Measurements from ENCODE around the gene LRCOL1. TPM values are rescaled to one million over a fixed set of nuclear protein-coding genes. Genes with fewer than 3 reads are reported as not detected.
"Not testable (repeated sequence)": the region's sequence is repeated elsewhere in the genome, so short reads cannot be mapped to it uniquely, and the experiment has no call there.

Gene LRCOL1
- polyA plus RNA-seq, 1 donor from 2014 or later: not detected

- Mint-ChIP-seq H3K9me3 (no peaks in the 10 kb centered on the region), H3K27ac (no peak overlapping the region), H3K36me3 (no peaks in the 10 kb centered on the region), H3K4me3 (peak overlapping the region in 1 of 4 donors; percentile 40), H3K4me1 (peaks cover 3 to 13% (median 5%) of the 10 kb centered on the region in 3 donors), H3K27me3 (peaks cover 38% of the 10 kb centered on the region)
Measured at GRCh38 chr12:132603240-132604150, 6.9 kb downstream of the LRCOL1 start.

DNA sequence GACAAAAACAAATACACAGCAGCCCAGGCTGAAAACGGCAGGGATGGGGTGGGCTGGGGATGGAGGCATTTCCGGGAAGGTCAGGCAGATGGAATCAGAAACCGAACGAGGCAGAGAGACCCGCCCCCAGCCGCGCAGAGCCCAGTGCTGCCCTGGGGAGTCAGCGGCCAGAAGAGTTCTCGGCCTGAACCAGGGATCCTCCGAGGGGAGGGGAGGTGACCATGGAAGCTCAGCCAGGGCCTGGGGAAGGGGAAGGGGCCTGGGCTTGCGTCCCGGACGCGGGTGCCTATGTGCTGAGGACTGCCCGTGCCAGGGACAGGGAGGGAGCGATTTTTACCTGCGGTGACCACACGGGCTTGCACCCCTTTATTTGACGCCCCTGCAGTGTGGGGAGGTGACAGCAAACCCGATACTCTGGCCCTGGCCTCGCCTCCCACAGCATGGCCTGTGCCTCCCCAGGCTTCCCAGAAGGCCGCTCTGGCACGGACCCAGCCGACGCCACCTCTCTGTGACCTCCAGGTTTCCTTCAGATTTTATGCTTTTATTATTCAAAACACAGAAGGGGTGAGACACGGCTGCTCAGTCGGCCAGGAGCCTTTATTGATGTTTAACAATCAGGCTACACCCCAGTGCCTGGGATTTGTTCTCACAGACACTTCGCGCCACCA is 7.7 kb downstream of the LRCOL1 start:
- H3K27ac Mint-ChIP-seq: no peak overlapping the region
- peak overlapping the region in 1 of 4 donors; percentile 40 for H3K4me3 Mint-ChIP-seq
- peaks cover 4 to 13% (median 5%) of the 10 kb centered on the region in 3 donors for H3K4me1 Mint-ChIP-seq
- peaks cover 32% of the 10 kb centered on the region for H3K27me3 Mint-ChIP-seq
- H3K36me3 Mint-ChIP-seq: no peaks in the 10 kb centered on the region
- H3K9me3 Mint-ChIP-seq: no peaks in the 10 kb centered on the region

- H3K27ac Mint-ChIP-seq: peak overlapping the region in 1 of 3 donors; percentile 32
- H3K4me1 Mint-ChIP-seq: peaks cover 11 to 21% (median 12%) of the 10 kb centered on the region in 3 donors
- peak overlapping the region; percentile 55 to 90 (median 74) for H3K4me3 Mint-ChIP-seq
- no peaks in the 10 kb centered on the region for H3K9me3 Mint-ChIP-seq
- peaks cover 26% of the 10 kb centered on the region for H3K27me3 Mint-ChIP-seq
- no peaks in the 10 kb centered on the region for H3K36me3 Mint-ChIP-seq
Measured at GRCh38 chr12:132601171-132601883, 9.1 kb downstream of the LRCOL1 start.

GRCh38 chr12:132600048-132601032 is 10.0 kb downstream of the LRCOL1 start:
- Mint-ChIP-seq H3K9me3 (no peaks in the 10 kb centered on the region), H3K4me1 (peaks cover 11 to 21% (median 12%) of the 10 kb centered on the region in 3 donors), H3K27ac (peak overlapping the region in 1 of 3 donors; percentile 82), H3K4me3 (peak overlapping the region; percentile 69 to 97 (median 84)), H3K27me3 (peaks cover 25% of the 10 kb centered on the region), H3K36me3 (no peaks in the 10 kb centered on the region)

GRCh38 chr12:132599502-132599901 is 10.9 kb downstream of the LRCOL1 start:
- H3K36me3 Mint-ChIP-seq, H3K9me3 Mint-ChIP-seq: not testable (repeated sequence)
- peaks cover 11 to 21% (median 12%) of the 10 kb centered on the region in 3 donors for H3K4me1 Mint-ChIP-seq
- peak overlapping the region in 1 of 3 donors; percentile 82 for H3K27ac Mint-ChIP-seq
- H3K4me3 Mint-ChIP-seq: peak overlapping the region; percentile 59 to 97 (median 74)
- H3K27me3 Mint-ChIP-seq: peaks cover 25% of the 10 kb centered on the region

GRCh38 chr12:132597333-132598316 is 12.8 kb downstream of the LRCOL1 start:
- Mint-ChIP-seq H3K36me3 (no peaks in the 10 kb centered on the region), H3K27ac (peak overlapping the region; percentile 11 to 92 (median 91)), H3K4me3 (peak overlapping the region; percentile 40 to 95 (median 90)), H3K27me3 (peaks cover 18% of the 10 kb centered on the region), H3K4me1 (peaks cover 11 to 26% (median 12%) of the 10 kb centered on the region in 3 donors), H3K9me3 (no peaks in the 10 kb centered on the region)

DNA sequence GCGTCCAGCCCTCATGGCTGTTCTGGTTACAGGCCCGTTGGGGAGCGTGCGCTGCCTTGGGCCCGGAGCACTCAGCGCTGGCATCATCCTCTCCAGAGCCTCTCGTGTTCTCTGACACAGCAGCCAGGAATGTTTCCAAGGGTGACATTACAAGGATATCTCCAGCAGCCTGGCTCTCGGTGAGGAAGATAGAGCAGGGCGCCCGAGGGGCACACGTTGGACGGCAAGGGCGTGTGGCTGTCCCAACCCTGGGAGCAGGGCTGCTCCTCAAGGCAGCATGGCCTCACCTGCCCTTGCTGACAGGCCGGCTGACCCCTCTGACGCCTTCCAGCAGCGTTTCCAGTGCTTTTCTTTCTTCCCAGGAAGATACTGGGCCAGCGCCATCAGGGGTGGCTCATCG is 14.4 kb downstream of the LRCOL1 start:
- H3K4me1 Mint-ChIP-seq: peaks cover 10 to 21% (median 11%) of the 10 kb centered on the region in 3 donors
- peak overlapping the region in 1 of 3 donors; percentile 1 for H3K27ac Mint-ChIP-seq
- H3K9me3 Mint-ChIP-seq: no peaks in the 10 kb centered on the region
- peak overlapping the region in 2 of 4 donors; percentile 58 to 65 for H3K4me3 Mint-ChIP-seq
- peaks cover 15% of the 10 kb centered on the region for H3K27me3 Mint-ChIP-seq
- H3K36me3 Mint-ChIP-seq: no peaks in the 10 kb centered on the region

GRCh38 chr12:132595183-132595582 is 15.2 kb downstream of the LRCOL1 start:
- H3K36me3 Mint-ChIP-seq: no peaks in the 10 kb centered on the region
- peaks cover 8 to 20% (median 10%) of the 10 kb centered on the region in 3 donors for H3K4me1 Mint-ChIP-seq
- no peaks in the 10 kb centered on the region for H3K9me3 Mint-ChIP-seq
- H3K27ac Mint-ChIP-seq: peak overlapping the region in 1 of 3 donors; percentile 1
- peaks cover 11% of the 10 kb centered on the region for H3K27me3 Mint-ChIP-seq
- peak overlapping the region in 2 of 4 donors; percentile 25 to 74 for H3K4me3 Mint-ChIP-seq

DNA sequence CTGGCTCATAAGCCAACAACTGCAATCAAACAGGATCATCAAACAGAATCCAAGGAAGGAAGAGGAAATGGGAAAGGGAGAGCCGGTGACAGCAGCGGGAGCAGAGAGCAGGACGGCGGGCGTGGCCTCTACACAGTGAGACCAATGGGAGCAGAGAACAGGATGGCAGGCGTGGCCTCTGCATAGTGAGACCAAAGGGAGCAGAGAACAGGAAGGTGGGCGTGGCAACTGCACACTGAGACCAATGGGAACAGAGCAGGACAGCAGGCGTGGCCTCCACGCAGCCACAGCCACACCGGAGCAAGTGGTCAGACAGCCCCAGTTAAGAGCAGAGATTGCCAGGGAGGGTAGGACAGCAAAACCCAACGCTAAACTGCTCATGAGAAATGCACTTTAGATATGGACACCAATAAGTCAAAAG is 16.4 kb downstream of the LRCOL1 start:
- Mint-ChIP-seq H3K9me3 (no peaks in the 10 kb centered on the region), H3K27me3 (peaks cover 11% of the 10 kb centered on the region), H3K27ac (peak overlapping the region in 2 of 3 donors; percentile 36), H3K36me3 (no peaks in the 10 kb centered on the region), H3K4me1 (peaks cover 8 to 15% (median 10%) of the 10 kb centered on the region in 3 donors), H3K4me3 (peak overlapping the region in 1 of 4 donors; percentile 69)

DNA sequence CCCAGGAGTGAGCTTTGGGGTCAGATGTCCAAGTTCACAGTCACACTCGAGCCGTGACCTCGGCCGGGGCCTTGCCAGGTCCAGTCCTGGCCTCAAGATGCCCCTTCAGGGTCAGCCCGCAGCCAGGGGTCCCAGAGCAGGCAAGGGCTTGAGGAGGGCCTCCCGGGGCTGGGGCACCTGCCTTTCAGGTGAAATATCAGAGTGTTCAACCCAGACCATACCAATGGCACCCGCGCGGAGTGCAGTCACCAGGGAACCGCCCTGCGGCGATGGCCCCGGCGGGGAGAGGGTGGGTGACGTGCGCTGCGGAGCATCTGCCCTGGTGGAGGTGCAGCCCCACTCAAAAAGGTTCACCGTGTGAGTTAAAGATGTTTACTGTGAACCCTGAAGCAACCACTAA is 16.9 kb downstream of the LRCOL1 start:
- no peaks in the 10 kb centered on the region for H3K9me3 Mint-ChIP-seq
- H3K36me3 Mint-ChIP-seq: no peaks in the 10 kb centered on the region
- H3K4me3 Mint-ChIP-seq: peak overlapping the region in 1 of 4 donors; percentile 69
- peak overlapping the region in 1 of 3 donors; percentile 36 for H3K27ac Mint-ChIP-seq
- H3K27me3 Mint-ChIP-seq: peaks cover 11% of the 10 kb centered on the region
- H3K4me1 Mint-ChIP-seq: peaks cover 7 to 13% (median 8%) of the 10 kb centered on the region in 3 donors

GRCh38 chr12:132593071-132593470 is 17.3 kb downstream of the LRCOL1 start:
- no peaks in the 10 kb centered on the region for H3K36me3 Mint-ChIP-seq
- H3K9me3 Mint-ChIP-seq: no peaks in the 10 kb centered on the region
- peaks cover 7 to 13% (median 8%) of the 10 kb centered on the region in 3 donors for H3K4me1 Mint-ChIP-seq
- no peak overlapping the region for H3K27ac Mint-ChIP-seq
- H3K4me3 Mint-ChIP-seq: no peak overlapping the region
- peaks cover 11% of the 10 kb centered on the region for H3K27me3 Mint-ChIP-seq

- Mint-ChIP-seq H3K27me3 (peaks cover 8% of the 10 kb centered on the region), H3K4me1 (peaks cover 4 to 10% (median 4%) of the 10 kb centered on the region in 3 donors), H3K9me3 (no peaks in the 10 kb centered on the region), H3K4me3 (no peak overlapping the region), H3K36me3 (no peaks in the 10 kb centered on the region), H3K27ac (no peak overlapping the region)
Measured at GRCh38 chr12:132592282-132592970, 18.0 kb downstream of the LRCOL1 start.

Measured in IgD-negative memory B cell (primary cell).